GM13977 (cell line): ENCODE data around the gene SLC18A3.

Experiments
- DNase-seq: peaks from one replicate; pipeline ENCODE4 v3.0.0; 2012; ENCODE audit warnings: low spot score
- in situ Hi-C: fragments of 300-500 bp; cut with MboI; formaldehyde crosslinking; loops from one replicate; pipeline ENCODE4 v1.12.0; 2022; ENCODE audit warnings: low sequenced_read_pairs, low pct_unique_long_range_greater_than_20kb, mixed read lengths, inconsistent platforms; ENCODE audit not compliant: unreplicated experiment
- TF ChIP-seq, protein P1 (sequence below): IDR thresholded peaks from 2 replicates; pipeline ENCODE4 v1.5.1; 2012; ENCODE audit warnings: mild to moderate bottlenecking, control low read depth; ENCODE audit not compliant: insufficient read depth; ENCODE audit errors: extremely low read depth, missing control alignments

Gene SLC18A3

DNA sequence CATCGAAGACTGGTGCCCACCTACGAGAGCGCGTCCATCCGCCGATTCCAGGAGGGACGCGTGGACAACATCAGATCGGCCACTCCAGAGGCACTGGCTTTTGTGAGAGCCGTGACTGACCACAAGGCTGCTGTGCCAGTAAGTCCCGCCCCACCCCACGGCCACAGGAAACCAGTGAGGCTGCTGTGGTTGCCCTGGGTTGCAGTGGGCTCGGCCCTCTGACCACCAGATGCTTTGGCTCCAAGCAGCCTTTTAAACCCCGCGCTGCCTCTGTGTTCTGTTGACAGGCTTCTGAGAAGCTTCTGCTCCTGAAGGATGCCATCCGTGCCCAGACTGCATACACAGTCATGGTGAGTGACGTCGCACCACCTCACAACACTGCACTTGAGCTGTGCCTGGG lies 45.0 kb downstream of the SLC18A3 start:
- DNase-seq: no peak
- in situ Hi-C loops: no loop called here
- TF ChIP-seq, protein P1, sequence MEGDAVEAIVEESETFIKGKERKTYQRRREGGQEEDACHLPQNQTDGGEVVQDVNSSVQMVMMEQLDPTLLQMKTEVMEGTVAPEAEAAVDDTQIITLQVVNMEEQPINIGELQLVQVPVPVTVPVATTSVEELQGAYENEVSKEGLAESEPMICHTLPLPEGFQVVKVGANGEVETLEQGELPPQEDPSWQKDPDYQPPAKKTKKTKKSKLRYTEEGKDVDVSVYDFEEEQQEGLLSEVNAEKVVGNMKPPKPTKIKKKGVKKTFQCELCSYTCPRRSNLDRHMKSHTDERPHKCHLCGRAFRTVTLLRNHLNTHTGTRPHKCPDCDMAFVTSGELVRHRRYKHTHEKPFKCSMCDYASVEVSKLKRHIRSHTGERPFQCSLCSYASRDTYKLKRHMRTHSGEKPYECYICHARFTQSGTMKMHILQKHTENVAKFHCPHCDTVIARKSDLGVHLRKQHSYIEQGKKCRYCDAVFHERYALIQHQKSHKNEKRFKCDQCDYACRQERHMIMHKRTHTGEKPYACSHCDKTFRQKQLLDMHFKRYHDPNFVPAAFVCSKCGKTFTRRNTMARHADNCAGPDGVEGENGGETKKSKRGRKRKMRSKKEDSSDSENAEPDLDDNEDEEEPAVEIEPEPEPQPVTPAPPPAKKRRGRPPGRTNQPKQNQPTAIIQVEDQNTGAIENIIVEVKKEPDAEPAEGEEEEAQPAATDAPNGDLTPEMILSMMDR: no peak

- TF ChIP-seq, protein P1: no peak
- in situ Hi-C loops: no loop called here
- no peak for DNase-seq
These were observed 46.9 kb downstream of the SLC18A3 start for GRCh38 chr10:49656845-49657493.

DNA sequence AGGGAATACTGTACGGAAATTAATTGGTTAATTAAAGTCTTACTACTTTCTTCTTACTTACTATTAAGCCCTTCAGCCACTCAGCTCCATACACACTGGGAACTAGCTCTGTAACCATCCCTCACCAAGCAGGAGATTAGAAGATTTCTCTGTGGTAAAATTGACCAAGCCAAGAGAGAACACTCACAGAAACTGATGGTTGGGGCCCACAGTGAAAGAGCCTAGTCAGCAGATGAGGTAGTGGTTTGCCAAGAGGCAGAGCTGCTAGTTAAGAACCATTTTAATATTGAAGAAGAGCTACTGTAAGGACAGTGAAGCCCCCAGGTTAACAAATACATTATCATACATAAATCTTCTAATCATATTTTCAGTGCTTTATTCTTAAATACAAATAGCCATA lies 47.5 kb downstream of the SLC18A3 start:
- no peak for DNase-seq
- in situ Hi-C loops: no loop called here
- TF ChIP-seq, protein P1: no peak

GRCh38 chr10:49661140-49661856 lies 51.2 kb downstream of the SLC18A3 start:
- TF ChIP-seq, protein P1: no peak
- in situ Hi-C loops: no loop called here

More at GRCh38 chr10:49661140-49661856, 51.2 kb downstream of the SLC18A3 start:
- DNase-seq: no peak
